RWPE1 (cell line): Measurements from ENCODE around the gene NAT8L.

Experiments
- CTCF ChIA-PET: fragments of 350-600 bp; sonication (Branson Sonifier 250); formaldehyde crosslinking; extraction: SDS; loops from one replicate; lab custom pipeline; 2021; lab: Yijun Ruan, JAX
- POLR2A ChIA-PET: fragments of 400-600 bp; formaldehyde crosslinking; extraction: SDS; loops from one replicate; lab custom pipeline; 2020; ENCODE audit warnings: antibody characterized with exemption; ENCODE audit not compliant: low non-redundant PET; lab: Yijun Ruan, JAX
- DNase-seq: peaks from one replicate; pipeline ENCODE4 v3.0.0; 2012; ENCODE audit warnings: low spot score
- H3K27ac ChIP-seq: fragments of 450-650 bp; 2 replicates; pipeline ENCODE4 v1.5.1; 2017
- TF ChIP-seq, protein P1 (sequence below): fragments of 450-650 bp; conservative IDR thresholded peaks from 2 replicates; pipeline ENCODE4 v1.5.1; 2017; ENCODE audit warnings: low read depth, mild to moderate bottlenecking

The NAT8L gene

DNA sequence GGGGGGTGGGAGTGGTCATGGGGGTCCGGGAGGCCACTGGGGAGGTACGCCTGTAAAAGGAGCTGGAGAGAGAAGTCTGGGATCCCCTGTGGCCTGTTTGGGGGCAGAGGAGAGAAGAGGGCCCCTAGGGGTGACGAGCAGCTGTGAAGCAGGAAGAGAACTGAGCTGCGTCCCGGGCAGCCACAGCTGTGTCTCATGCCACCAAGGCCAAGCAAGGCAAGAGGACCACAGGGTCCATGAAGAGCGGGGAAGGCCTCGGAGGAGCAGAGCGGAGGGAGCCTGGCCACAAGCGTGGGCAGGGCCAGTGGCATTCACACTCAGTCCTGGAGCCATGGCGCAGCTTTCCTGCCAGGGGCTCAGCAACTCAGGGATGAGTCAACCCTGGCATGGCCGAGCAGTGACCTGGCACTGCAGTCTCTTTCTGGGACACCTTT, 13.6 kb upstream of the NAT8L start:
- no peak for DNase-seq
- CTCF ChIA-PET: interaction anchor here (0.7 kb wide), 1 partner anchor 14 kb away, joined by 4 read pairs; no protein-coding TSS in a partner anchor
- POLR2A ChIA-PET: no interaction called here
- H3K27ac ChIP-seq: no peak overlapping the region
- TF ChIP-seq, protein P1, sequence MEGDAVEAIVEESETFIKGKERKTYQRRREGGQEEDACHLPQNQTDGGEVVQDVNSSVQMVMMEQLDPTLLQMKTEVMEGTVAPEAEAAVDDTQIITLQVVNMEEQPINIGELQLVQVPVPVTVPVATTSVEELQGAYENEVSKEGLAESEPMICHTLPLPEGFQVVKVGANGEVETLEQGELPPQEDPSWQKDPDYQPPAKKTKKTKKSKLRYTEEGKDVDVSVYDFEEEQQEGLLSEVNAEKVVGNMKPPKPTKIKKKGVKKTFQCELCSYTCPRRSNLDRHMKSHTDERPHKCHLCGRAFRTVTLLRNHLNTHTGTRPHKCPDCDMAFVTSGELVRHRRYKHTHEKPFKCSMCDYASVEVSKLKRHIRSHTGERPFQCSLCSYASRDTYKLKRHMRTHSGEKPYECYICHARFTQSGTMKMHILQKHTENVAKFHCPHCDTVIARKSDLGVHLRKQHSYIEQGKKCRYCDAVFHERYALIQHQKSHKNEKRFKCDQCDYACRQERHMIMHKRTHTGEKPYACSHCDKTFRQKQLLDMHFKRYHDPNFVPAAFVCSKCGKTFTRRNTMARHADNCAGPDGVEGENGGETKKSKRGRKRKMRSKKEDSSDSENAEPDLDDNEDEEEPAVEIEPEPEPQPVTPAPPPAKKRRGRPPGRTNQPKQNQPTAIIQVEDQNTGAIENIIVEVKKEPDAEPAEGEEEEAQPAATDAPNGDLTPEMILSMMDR: no peak

DNA sequence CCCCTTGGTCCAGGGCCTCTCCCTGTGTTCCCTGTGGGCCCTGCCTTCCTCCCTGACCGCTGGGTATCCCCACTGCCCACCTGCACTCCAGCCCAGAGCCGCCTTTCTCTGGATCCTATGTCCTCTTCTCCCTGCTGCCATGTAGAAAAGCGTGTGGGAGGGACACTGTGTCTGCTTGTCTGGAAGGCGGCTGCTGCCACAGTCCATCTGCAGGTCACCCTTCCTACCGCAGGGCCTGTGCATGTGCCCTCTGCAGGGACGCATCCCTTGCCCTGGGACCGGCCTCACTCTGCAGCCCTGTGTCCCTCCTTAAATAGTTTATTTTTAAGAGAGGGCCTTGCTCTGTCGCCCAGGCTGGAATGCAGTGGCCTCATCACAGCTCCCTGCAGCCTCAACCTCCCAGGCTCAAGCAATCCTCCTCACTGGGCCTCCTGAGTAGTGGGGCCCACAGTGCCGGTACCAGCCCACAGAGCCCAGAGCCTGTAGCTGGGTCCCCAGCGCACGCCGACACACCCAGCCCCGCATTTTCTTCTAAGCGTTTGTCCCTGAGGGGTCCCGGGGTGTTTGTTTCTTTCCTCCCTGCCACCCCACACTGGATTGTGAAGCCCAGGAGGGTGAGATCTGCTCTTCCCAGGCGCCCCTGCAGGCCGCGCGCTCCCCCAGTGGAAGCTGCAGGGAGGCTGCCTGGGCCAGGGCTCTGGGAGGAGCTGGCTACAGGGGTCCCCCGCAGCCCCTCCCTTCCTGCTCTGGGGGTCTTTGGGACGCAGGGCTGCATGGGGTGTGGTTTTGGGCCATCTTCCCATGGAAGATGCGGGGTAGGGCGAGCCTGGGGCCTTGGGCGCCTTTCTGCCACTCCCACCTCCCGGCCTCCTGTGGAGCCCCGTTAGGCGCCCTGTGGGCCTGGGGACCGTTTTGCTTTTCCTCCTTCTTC, 12.8 kb upstream of the NAT8L start:
- ChIA-PET CTCF (no interaction called here), POLR2A (no interaction called here)
- DNase-seq: no peak
- TF ChIP-seq, protein P1: no peak
- H3K27ac ChIP-seq: no peak overlapping the region

DNA sequence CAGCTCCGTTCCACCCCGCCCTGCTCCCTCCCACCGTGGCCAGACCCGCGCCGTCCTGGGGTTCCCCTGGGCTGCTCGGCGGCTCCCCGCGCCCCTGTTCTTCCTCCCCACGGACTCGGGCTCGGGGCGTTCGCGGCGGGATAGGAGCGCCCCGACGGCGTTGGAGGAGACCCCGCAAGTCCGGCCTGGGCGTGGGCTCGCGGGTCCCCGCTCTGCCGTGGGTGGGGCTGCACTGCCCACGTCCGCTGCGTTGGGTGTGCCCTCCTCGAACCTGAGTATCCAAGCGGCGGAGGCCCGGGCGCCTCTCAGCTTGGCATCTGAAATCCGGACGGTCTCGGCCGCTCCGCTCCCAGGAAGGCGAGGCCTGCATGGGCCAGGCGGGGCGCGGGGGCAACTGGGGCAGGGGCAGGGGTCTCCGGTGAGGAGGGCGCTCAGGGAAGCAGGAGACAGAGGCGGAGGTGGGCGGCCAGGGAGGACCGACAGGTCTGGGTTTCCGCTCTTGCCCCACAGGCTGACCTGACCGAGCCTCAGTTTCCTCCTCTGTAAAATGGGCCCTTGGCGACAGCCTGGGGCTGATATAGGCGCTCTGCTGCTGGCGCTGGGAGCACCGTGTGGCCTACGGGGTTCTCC, 12.0 kb upstream of the NAT8L start:
- ChIA-PET POLR2A (no interaction called here), CTCF (no interaction called here)
- DNase-seq: no peak
- TF ChIP-seq, protein P1: no peak
- H3K27ac ChIP-seq: no peak overlapping the region

GRCh38 chr4:2047781-2048581, 11.1 kb upstream of the NAT8L start:
- TF ChIP-seq, protein P1: no peak
- POLR2A ChIA-PET: no interaction called here
- CTCF ChIA-PET: no interaction called here
- DNase-seq: no peak
- H3K27ac ChIP-seq: no peak overlapping the region

DNA sequence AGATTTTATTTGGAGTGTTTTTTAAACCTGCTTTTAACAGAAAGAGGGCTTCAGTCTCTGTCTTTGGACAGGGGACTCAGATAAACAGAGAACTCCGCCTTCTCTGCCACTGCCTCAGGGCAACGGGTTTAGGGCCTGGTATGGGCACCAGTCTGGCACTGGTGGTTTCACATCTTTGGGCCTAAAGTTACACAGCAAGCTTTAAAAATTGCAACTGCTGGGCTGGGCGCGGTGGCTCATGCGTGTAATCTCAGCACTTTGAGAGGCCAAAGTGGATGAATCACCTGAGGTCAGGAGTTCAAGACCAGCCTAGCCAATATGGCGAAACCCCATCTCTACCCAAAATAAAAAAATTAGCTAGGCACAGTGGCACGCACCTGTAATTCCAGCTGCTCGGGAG, 10.3 kb upstream of the NAT8L start:
- ChIA-PET POLR2A (no interaction called here), CTCF (no interaction called here)
- TF ChIP-seq, protein P1: no peak
- H3K27ac ChIP-seq: no peak overlapping the region
- no peak for DNase-seq

- DNase-seq: no peak
- ChIA-PET POLR2A (no interaction called here), CTCF (no interaction called here)
- no peak overlapping the region for H3K27ac ChIP-seq
- TF ChIP-seq, protein P1: no peak
Measured at GRCh38 chr4:2049381-2049780, 9.7 kb upstream of the NAT8L start.
